Gastrocnemius medialis (tissue), 4 donors: Measurements from ENCODE around the gene USP14.

ENCODE experiments used
- POLR2A ChIP-seq, 2 donors: fragments of 450-650 bp; IDR thresholded peaks; one replicate each; pipeline ENCODE4 v1.6.1; 2017; ENCODE audit warnings: antibody characterized with exemption in 2 of 2, mild to moderate bottlenecking in 2 of 2, moderate library complexity in 2 of 2
- TF ChIP-seq, protein P1 (sequence below), 5 experiments: fragments of 450-650 bp in 3 of 5; fragments of 200-600 bp in 2 of 5; sonication (generic) in 2 of 5; IDR thresholded peaks in 4 of 5; conservative IDR thresholded peaks in 1 of 5; 1 replicate in 4 of 5; 2 replicates in 1 of 5; pipeline ENCODE4 v1.5.1; 2016 to 2019; ENCODE audit warnings: antibody characterized with exemption in 5 of 5, mild to moderate bottlenecking in 3 of 5, moderate library complexity in 3 of 5

DNA sequence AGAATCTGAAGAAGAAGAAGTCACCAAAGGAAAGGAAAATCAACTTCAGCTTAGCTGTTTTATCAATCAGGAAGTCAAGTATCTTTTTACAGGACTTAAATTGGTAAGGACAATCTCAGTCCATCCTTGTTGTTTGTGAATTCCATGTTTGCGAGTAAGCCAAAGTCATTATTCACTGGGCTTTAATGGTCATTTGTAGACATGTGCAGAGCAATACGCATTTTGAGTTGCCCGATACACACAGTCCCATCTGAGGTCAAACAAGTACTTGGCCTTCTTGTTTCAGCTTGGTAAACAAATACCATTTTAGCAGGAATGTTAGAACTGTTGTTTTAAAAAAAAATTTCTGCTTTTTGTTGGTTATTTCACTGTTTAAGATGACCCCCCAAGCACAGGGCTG is 40.9 kb downstream of the USP14 start:
- TF ChIP-seq, protein P1, sequence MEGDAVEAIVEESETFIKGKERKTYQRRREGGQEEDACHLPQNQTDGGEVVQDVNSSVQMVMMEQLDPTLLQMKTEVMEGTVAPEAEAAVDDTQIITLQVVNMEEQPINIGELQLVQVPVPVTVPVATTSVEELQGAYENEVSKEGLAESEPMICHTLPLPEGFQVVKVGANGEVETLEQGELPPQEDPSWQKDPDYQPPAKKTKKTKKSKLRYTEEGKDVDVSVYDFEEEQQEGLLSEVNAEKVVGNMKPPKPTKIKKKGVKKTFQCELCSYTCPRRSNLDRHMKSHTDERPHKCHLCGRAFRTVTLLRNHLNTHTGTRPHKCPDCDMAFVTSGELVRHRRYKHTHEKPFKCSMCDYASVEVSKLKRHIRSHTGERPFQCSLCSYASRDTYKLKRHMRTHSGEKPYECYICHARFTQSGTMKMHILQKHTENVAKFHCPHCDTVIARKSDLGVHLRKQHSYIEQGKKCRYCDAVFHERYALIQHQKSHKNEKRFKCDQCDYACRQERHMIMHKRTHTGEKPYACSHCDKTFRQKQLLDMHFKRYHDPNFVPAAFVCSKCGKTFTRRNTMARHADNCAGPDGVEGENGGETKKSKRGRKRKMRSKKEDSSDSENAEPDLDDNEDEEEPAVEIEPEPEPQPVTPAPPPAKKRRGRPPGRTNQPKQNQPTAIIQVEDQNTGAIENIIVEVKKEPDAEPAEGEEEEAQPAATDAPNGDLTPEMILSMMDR (IDR thresholded peaks at IDR 0.05 in 4 of 5, conservative IDR thresholded peaks at IDR 0.05 in 1 of 5): no peak
- no peak for TF ChIP-seq POLR2A (IDR thresholded peaks at IDR 0.05)
